HepG2 (cell line): ENCODE measurements around the gene HOXC10. TPM values are rescaled to one million over a fixed set of nuclear protein-coding genes. Genes with fewer than 3 reads are reported as not detected.

Source experiments
- ATAC-seq: fragments of 200-7000 bp; cut with Tn5 transposase; 3 replicates; pipeline ENCODE4 v1.9.1; 2020; ENCODE audit warnings: mild to moderate bottlenecking, moderate library complexity
- BruUV-seq: library from RNA; stranded (reverse); fragments of 400-500 nt; replicated peaks from 2 replicates; lab custom pipeline; 2021; lab: Mats Ljungman, UMichigan
- CTCF ChIA-PET: fragments of 300-600 bp; formaldehyde crosslinking; extraction: SDS; loops from one replicate; lab custom pipeline; 2021; ENCODE audit warnings: low total read pairs, inconsistent platforms, low intra/inter-chr PET ratio; lab: Yijun Ruan, JAX
- POLR2A ChIA-PET: fragments of 350-600 bp; sonication (Branson Sonifier 250); formaldehyde crosslinking; loops from one replicate; lab custom pipeline; 2020; ENCODE audit warnings: antibody characterized with exemption, inconsistent platforms; lab: Yijun Ruan, JAX
- DNase-seq: peaks from one replicate; pipeline ENCODE4 v3.0.0-alpha.2; 2015; ENCODE audit warnings: low spot score
- FAIRE-seq: peaks from 3 replicates; lab custom pipeline; 2011; peaks lifted over from hg19 to GRCh38; lab: Jason Lieb, UNC
- H2AFZ ChIP-seq: one replicate; pipeline ENCODE4 v1.6.1; 2011; ENCODE audit warnings: low read length, inconsistent platforms
- H3K27ac ChIP-seq: fragments of 300-600 bp; 3 replicates; pipeline ENCODE4 v1.8.0; 2011; ENCODE audit warnings: mixed run types, mild to moderate bottlenecking, mixed read lengths, low read length, inconsistent platforms; ENCODE audit not compliant: insufficient read depth; ENCODE audit errors: extremely low read length
- H3K27me3 ChIP-seq, 2 experiments: fragments of 200-600 bp in 1 of 2; 2 replicates in 1 of 2; 3 replicates in 1 of 2; pipeline versions ENCODE4 v1.6.0 to v1.8.0; 2011; ENCODE audit warnings: low read length in 2 of 2, mild to moderate bottlenecking in 2 of 2, moderate library complexity in 2 of 2, inconsistent platforms in 1 of 2; ENCODE audit not compliant: insufficient read depth in 2 of 2, control insufficient read depth in 1 of 2
- H3K36me3 ChIP-seq, 2 experiments: fragments of 200-600 bp in 1 of 2; replicated peaks in 1 of 2; 2 replicates in 1 of 2; 3 replicates in 1 of 2; pipeline versions ENCODE4 v1.5.1 to v1.8.0; 2011; ENCODE audit warnings: low read length in 2 of 2, inconsistent platforms in 1 of 2; ENCODE audit not compliant: insufficient read depth in 2 of 2, control insufficient read depth in 1 of 2
- H3K4me1 ChIP-seq: 2 replicates; pipeline ENCODE4 v1.5.1; 2012; ENCODE audit warnings: low read length, inconsistent platforms; ENCODE audit not compliant: insufficient read depth
- H3K4me2 ChIP-seq: 2 replicates; pipeline ENCODE4 v1.6.0; 2011; ENCODE audit warnings: low read depth, low read length, inconsistent platforms
- H3K4me3 ChIP-seq, 3 experiments: fragments of 200-600 bp in 1 of 3; sonication (generic), shearing (Covaris generic) in 1 of 3; replicated peaks in 1 of 3; 2 replicates each; pipeline ENCODE4 v1.5.1; 2011 to 2016; ENCODE audit warnings: low read length in 3 of 3, inconsistent platforms in 2 of 3, low read depth in 2 of 3, mild to moderate bottlenecking in 2 of 3, control low read depth in 1 of 3, mixed read lengths in 1 of 3; ENCODE audit not compliant: insufficient read depth in 1 of 3
- H3K79me2 ChIP-seq: one replicate; pipeline ENCODE4 v1.6.1; 2011; ENCODE audit warnings: low read length, inconsistent platforms; ENCODE audit not compliant: insufficient read depth
- H3K9ac ChIP-seq: 2 replicates; pipeline ENCODE4 v1.6.0; 2011; ENCODE audit warnings: mild to moderate bottlenecking, low read depth, low read length, inconsistent platforms; ENCODE audit not compliant: insufficient read depth
- H3K9me3 ChIP-seq: 2 replicates; pipeline ENCODE4 v1.5.1; 2012; ENCODE audit warnings: mild to moderate bottlenecking, low read length
- H4K20me1 ChIP-seq: 2 replicates; pipeline ENCODE4 v1.6.0; 2011; ENCODE audit warnings: inconsistent platforms, mild to moderate bottlenecking, low read length, moderate library complexity; ENCODE audit not compliant: insufficient read depth
- AFF4 ChIP-seq: sonication (generic); formaldehyde crosslinking; IDR thresholded peaks from 2 replicates; pipeline ENCODE4 v1.4.0; 2020; ENCODE audit warnings: missing genetic modification reagents
- FOXC1 ChIP-seq: sonication (generic); formaldehyde crosslinking; IDR thresholded peaks from 2 replicates; pipeline ENCODE4 v1.8.0; 2022; ENCODE audit warnings: mild to moderate bottlenecking, missing genetic modification reagents, borderline replicate concordance
- HMGA1 ChIP-seq: sonication (generic); formaldehyde crosslinking; conservative IDR thresholded peaks from 2 replicates; pipeline ENCODE4 v1.4.0; 2020; ENCODE audit warnings: missing genetic modification reagents
- HNRNPL ChIP-seq: fragments of 200-400 bp; formaldehyde crosslinking; IDR thresholded peaks from 2 replicates; pipeline ENCODE4 v1.6.1; 2017; ENCODE audit warnings: mild to moderate bottlenecking, low read depth, low read length
- KDM6A ChIP-seq: IDR thresholded peaks from 2 replicates; pipeline ENCODE4 v1.6.1; 2016; ENCODE audit warnings: low read depth
- KLF11 ChIP-seq: IDR thresholded peaks from 2 replicates; pipeline ENCODE4 v1.6.1; 2016; ENCODE audit warnings: missing compliant biosample characterization
- POGZ ChIP-seq: sonication (generic); formaldehyde crosslinking; IDR thresholded peaks from 2 replicates; pipeline ENCODE4 v1.4.0; 2020; ENCODE audit warnings: mild to moderate bottlenecking, missing genetic modification reagents
- SP1 ChIP-seq, 2 experiments: fragments of 450-650 bp in 1 of 2; sonication (generic) in 1 of 2; formaldehyde crosslinking in 1 of 2; IDR thresholded peaks; 2 replicates each; pipeline versions ENCODE4 v1.4.0 to v1.6.1; 2016 to 2020; ENCODE audit warnings: missing genetic modification reagents in 1 of 2
- TBP ChIP-seq: sonication (generic); formaldehyde crosslinking; IDR thresholded peaks from 2 replicates; pipeline ENCODE4 v1.5.0; 2020; ENCODE audit warnings: missing genetic modification reagents
- TGIF2 ChIP-seq: IDR thresholded peaks from 2 replicates; pipeline ENCODE4 v1.6.1; 2016; ENCODE audit warnings: control low read depth, missing compliant biosample characterization
- U2AF1 ChIP-seq: fragments of 200-400 bp; formaldehyde crosslinking; optimal IDR thresholded peaks from 2 replicates; pipeline ENCODE3; 2017; ENCODE audit warnings: mild to moderate bottlenecking, low read depth, low read length
- ZFP91 ChIP-seq: sonication (generic); formaldehyde crosslinking; IDR thresholded peaks from 2 replicates; pipeline ENCODE4 v1.9.0; 2022; ENCODE audit warnings: missing genetic modification reagents, mild to moderate bottlenecking, borderline replicate concordance
- WGBS: methylation state at CpG from one replicate; pipeline ENCODE4 v1.1.6; 2017; ENCODE audit warnings: low lambda C conversion rate; 5-methylcytosine and 5-hydroxymethylcytosine counted together
- in situ Hi-C: cut with HindIII; loops from 2 replicates; pipeline ENCODE4 v1.10.0; 2017; ENCODE audit warnings: low pct_unique_long_range_greater_than_20kb; ENCODE audit not compliant: extremely low pct_ligation_motif_present
- intact Hi-C: fragments of 100-400 bp; cut with micrococcal nuclease; formaldehyde crosslinking; loops from one replicate; pipeline ENCODE4 v1.10.0; 2022; ENCODE audit not compliant: unreplicated experiment
- polyA plus RNA-seq, 8 experiments: library from polyadenylated mRNA; depleted of rRNA in 3 of 8; stranded (reverse) in 7 of 8; unstranded in 1 of 8; fragments of >200 nt; fragmentation: Illumina TruSeq in 4 of 8; extraction: Trizol in 4 of 8; gene quantifications; 2 replicates each; pipeline versions ENCODE4 v1.2.1 to v1.2.3, GENCODE V29; 2011 to 2016; ENCODE audit warnings: low read depth in 4 of 8, missing spikeins in 1 of 8, mixed read lengths in 1 of 8; ENCODE audit not compliant: insufficient read depth in 1 of 8
- total RNA-seq, 5 experiments: library from RNA; depleted of rRNA; stranded (reverse); fragments of >200 nt; fragmentation: Illumina TruSeq; extraction: Trizol; gene quantifications; 2 replicates each; pipeline ENCODE4 v1.2.3, GENCODE V29; 2016; ENCODE audit warnings: low read depth in 1 of 5

Gene HOXC10
- total and polyA plus RNA-seq, 2 of the 13 experiments (the other 11 are each of a cell fraction or from before 2014, with no cell fraction given) = not detected

- H3K27ac ChIP-seq = no peak overlapping the region
- no peak overlapping the region for H3K4me2 ChIP-seq
- TF ChIP-seq POGZ (CRISPR knock-in tag) = no peak
- TF ChIP-seq AFF4 = no peak
- no peak for TF ChIP-seq HMGA1
- TF ChIP-seq KDM6A (CRISPR knock-in tag) = no peak
- H2AFZ ChIP-seq = no peak overlapping the region
- CTCF ChIA-PET = no interaction called here
- no peaks in the 10 kb centered on the region for H3K4me1 ChIP-seq
- FAIRE-seq (no peak), ATAC-seq (no peak), DNase-seq (no peak)
- H4K20me1 ChIP-seq = no peaks in the 10 kb centered on the region
- no peaks in the 10 kb centered on the region for H3K9me3 ChIP-seq
- in situ Hi-C loops (loop anchor here (25.0 kb wide), 1 partner anchor 154 kb away; no protein-coding TSS in a partner anchor), intact Hi-C loops (no loop called here)
- H3K9ac ChIP-seq = no peak overlapping the region
- POLR2A ChIA-PET = no interaction called here
- H3K27me3 ChIP-seq = peaks cover 13 to 88% of the 10 kb centered on the region in 2 experiments
- H3K4me3 ChIP-seq = no peak overlapping the region
- BruUV-seq = no TSS peak
- no peaks in the 10 kb centered on the region for H3K36me3 ChIP-seq
- no peaks in the 10 kb centered on the region for H3K79me2 ChIP-seq
These were observed 43.8 kb upstream of the HOXC10 start for GRCh38 chr12:53941187-53941586.

- H3K27ac ChIP-seq = no peak overlapping the region
- in situ Hi-C loops = loop anchor here (25.0 kb wide), 1 partner anchor 154 kb away; no protein-coding TSS in a partner anchor
- no peak overlapping the region for H3K4me3 ChIP-seq
- no peaks in the 10 kb centered on the region for H3K36me3 ChIP-seq
- WGBS = 0% methylated on average over 5 of the region's 5 CpGs
- H2AFZ ChIP-seq = no peak overlapping the region
- ATAC-seq = no peak
- H4K20me1 ChIP-seq = no peaks in the 10 kb centered on the region
- ChIA-PET POLR2A (no interaction called here), CTCF (no interaction called here)
- H3K79me2 ChIP-seq = no peaks in the 10 kb centered on the region
- no peaks in the 10 kb centered on the region for H3K4me1 ChIP-seq
- intact Hi-C loops = no loop called here
- no peaks in the 10 kb centered on the region for H3K9me3 ChIP-seq
- BruUV-seq = no TSS peak
- no peak for FAIRE-seq
- H3K27me3 ChIP-seq = peaks cover 11 to 88% of the 10 kb centered on the region in 2 experiments
- no peak overlapping the region for H3K4me2 ChIP-seq
- DNase-seq = no peak
- no peak overlapping the region for H3K9ac ChIP-seq
- TF ChIP-seq FOXC1 (CRISPR knock-in tag) (no peak), U2AF1 (no peak), TBP (no peak), ZFP91 (no peak), HNRNPL (no peak), TGIF2 (no peak), KLF11 (CRISPR knock-in tag) (no peak), SP1 (IDR thresholded peaks at IDR 0.05) (no peak), SP1 (CRISPR knock-in tag; IDR thresholded peaks at IDR 0.05) (no peak)
These were observed 43.2 kb upstream of the HOXC10 start for GRCh38 chr12:53941750-53942149.
